ENCODE measurements around the gene DYRK1A.

DNA sequence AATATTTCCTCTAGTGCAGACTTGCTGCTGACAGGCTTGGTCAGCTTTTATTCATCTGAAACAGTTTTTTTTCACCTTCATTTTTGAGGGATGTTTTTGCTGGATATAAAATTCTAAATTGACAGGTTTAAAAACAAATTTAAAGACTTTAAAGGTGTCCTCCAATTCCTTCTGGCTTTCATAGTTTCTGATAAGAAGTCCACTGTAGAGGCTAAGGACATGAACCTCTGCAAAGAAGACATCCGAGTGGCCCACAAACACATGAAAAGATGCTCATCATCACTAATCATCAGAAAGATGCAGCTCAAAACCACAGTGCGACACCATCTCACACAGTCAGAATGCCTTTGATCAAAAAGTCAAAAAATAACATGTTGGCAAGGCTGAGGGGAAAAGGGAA, 42.0 kb upstream of the DYRK1A start:
- no peak for TF ChIP-seq POLR2AphosphoS5 (IDR thresholded peaks at IDR 0.05)
- TF ChIP-seq EP300 (IDR thresholded peaks at IDR 0.05; ENCODE audit: low read depth) = no peak
- TF ChIP-seq, protein P1, sequence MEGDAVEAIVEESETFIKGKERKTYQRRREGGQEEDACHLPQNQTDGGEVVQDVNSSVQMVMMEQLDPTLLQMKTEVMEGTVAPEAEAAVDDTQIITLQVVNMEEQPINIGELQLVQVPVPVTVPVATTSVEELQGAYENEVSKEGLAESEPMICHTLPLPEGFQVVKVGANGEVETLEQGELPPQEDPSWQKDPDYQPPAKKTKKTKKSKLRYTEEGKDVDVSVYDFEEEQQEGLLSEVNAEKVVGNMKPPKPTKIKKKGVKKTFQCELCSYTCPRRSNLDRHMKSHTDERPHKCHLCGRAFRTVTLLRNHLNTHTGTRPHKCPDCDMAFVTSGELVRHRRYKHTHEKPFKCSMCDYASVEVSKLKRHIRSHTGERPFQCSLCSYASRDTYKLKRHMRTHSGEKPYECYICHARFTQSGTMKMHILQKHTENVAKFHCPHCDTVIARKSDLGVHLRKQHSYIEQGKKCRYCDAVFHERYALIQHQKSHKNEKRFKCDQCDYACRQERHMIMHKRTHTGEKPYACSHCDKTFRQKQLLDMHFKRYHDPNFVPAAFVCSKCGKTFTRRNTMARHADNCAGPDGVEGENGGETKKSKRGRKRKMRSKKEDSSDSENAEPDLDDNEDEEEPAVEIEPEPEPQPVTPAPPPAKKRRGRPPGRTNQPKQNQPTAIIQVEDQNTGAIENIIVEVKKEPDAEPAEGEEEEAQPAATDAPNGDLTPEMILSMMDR (IDR thresholded peaks at IDR 0.05) = no peak
- no peak for TF ChIP-seq POLR2A (IDR thresholded peaks at IDR 0.05)

Data from transverse colon (tissue), 4 donors.